ENCODE results near the gene CCSER1.

- no peak for TF ChIP-seq CTCF (IDR thresholded peaks at IDR 0.05; ENCODE audit: insufficient read depth, low read length, poor library complexity, severe bottlenecking)
- TF ChIP-seq EZH2phosphoT487 (conservative IDR thresholded peaks at IDR 0.05; ENCODE audit: low read length): no peak
These were observed 910.8 kb downstream of the CCSER1 start for GRCh38 chr4:91037951-91038350.

All from SU-DHL-6 (cell line).